HepG2 (cell line): ENCODE data around the gene WDR81. TPM values are rescaled to one million over a fixed set of nuclear protein-coding genes. Genes with fewer than 3 reads are reported as not detected.
A peak's percentile ranks its signal among the peaks of the same experiment; 100 is the strongest.

Experiments used
- FOXA1 ChIP-seq, 2 experiments: fragments of 450-650 bp in 1 of 2; sonication (generic) in 1 of 2; formaldehyde crosslinking in 1 of 2; IDR thresholded peaks; 2 replicates each; pipeline versions ENCODE4 v1.4.0 to v1.6.1; 2016 to 2020; ENCODE audit warnings: missing genetic modification reagents in 1 of 2
- IRF2 ChIP-seq: IDR thresholded peaks from 2 replicates; pipeline ENCODE4 v1.6.1; 2018; ENCODE audit warnings: missing genetic modification reagents, missing compliant biosample characterization
- KDM5A ChIP-seq: fragments of 200-600 bp; sonication (generic); IDR thresholded peaks from 2 replicates; pipeline ENCODE4 v1.7.0; 2018; ENCODE audit warnings: antibody characterized with exemption, mild to moderate bottlenecking, low read length, borderline replicate concordance
- MTF2 ChIP-seq: sonication (generic); formaldehyde crosslinking; IDR thresholded peaks from 2 replicates; pipeline ENCODE4 v1.5.0; 2020; ENCODE audit warnings: missing genetic modification reagents, borderline replicate concordance
- RAD21 ChIP-seq: fragments of 450-650 bp; formaldehyde crosslinking; IDR thresholded peaks from 2 replicates; pipeline ENCODE4 v1.5.0; 2020; ENCODE audit warnings: mild to moderate bottlenecking
- SUZ12 ChIP-seq: fragments of 150-350 bp; IDR thresholded peaks from 2 replicates; pipeline ENCODE4 v1.6.1; 2014; ENCODE audit warnings: low read depth, low read length
- TEAD3 ChIP-seq: optimal IDR thresholded peaks from 2 replicates; pipeline ENCODE3; 2016; ENCODE audit warnings: borderline replicate concordance
- ZFAT ChIP-seq: sonication (generic); formaldehyde crosslinking; conservative IDR thresholded peaks from 2 replicates; pipeline ENCODE4 v1.8.1; 2023; ENCODE audit warnings: missing genetic modification reagents, inconsistent platforms
- ZNF720 ChIP-seq: sonication (generic); formaldehyde crosslinking; IDR thresholded peaks from 2 replicates; pipeline ENCODE4 v1.4.0; 2020; ENCODE audit warnings: missing genetic modification reagents
- polyA plus RNA-seq, 8 experiments: library from polyadenylated mRNA; depleted of rRNA in 3 of 8; stranded (reverse) in 7 of 8; unstranded in 1 of 8; fragments of >200 nt; fragmentation: Illumina TruSeq in 4 of 8; extraction: Trizol in 4 of 8; gene quantifications; 2 replicates each; pipeline versions ENCODE4 v1.2.1 to v1.2.3, GENCODE V29; 2011 to 2016; ENCODE audit warnings: low read depth in 4 of 8, missing spikeins in 1 of 8, mixed read lengths in 1 of 8; ENCODE audit not compliant: insufficient read depth in 1 of 8
- total RNA-seq, 5 experiments: library from RNA; depleted of rRNA; stranded (reverse); fragments of >200 nt; fragmentation: Illumina TruSeq; extraction: Trizol; gene quantifications; 2 replicates each; pipeline ENCODE4 v1.2.3, GENCODE V29; 2016; ENCODE audit warnings: low read depth in 1 of 5
- TF ChIP-seq, protein P1 (sequence below): sonication (generic); formaldehyde crosslinking; IDR thresholded peaks from 2 replicates; pipeline ENCODE4 v1.4.0; 2020; ENCODE audit warnings: mild to moderate bottlenecking, missing genetic modification reagents, borderline replicate concordance
- TF ChIP-seq, protein P2 (sequence below): sonication (generic); formaldehyde crosslinking; IDR thresholded peaks from 2 replicates; pipeline ENCODE4 v1.8.1; 2023; ENCODE audit warnings: mild to moderate bottlenecking, missing genetic modification reagents
- TF ChIP-seq, protein P3 (sequence below): sonication (generic); formaldehyde crosslinking; IDR thresholded peaks from 2 replicates; pipeline ENCODE4 v1.5.1; 2020; ENCODE audit warnings: missing genetic modification reagents, mild to moderate bottlenecking, borderline replicate concordance
- TF ChIP-seq, protein P4 (sequence below): sonication (generic); formaldehyde crosslinking; IDR thresholded peaks from 2 replicates; pipeline ENCODE4; 2020; ENCODE audit warnings: missing genetic modification reagents, mild to moderate bottlenecking, borderline replicate concordance
- TF ChIP-seq, protein P5 (sequence below), 2 experiments: fragments of 450-650 bp in 1 of 2; sonication (generic) in 1 of 2; formaldehyde crosslinking; IDR thresholded peaks; 2 replicates each; pipeline versions ENCODE4 v1.5.0 to v1.8.0; 2020 to 2022; ENCODE audit warnings: mild to moderate bottlenecking in 1 of 2, missing genetic modification reagents in 1 of 2
- TF ChIP-seq, protein P6 (sequence below): sonication (generic); formaldehyde crosslinking; IDR thresholded peaks from 2 replicates; pipeline ENCODE4 v1.8.0; 2022; ENCODE audit warnings: low read depth, missing genetic modification reagents

WDR81 gene
- total and polyA plus RNA-seq, 2 of the 13 experiments (the other 11 are each of a cell fraction or from before 2014, with no cell fraction given): 9.1 to 16.7 TPM

DNA sequence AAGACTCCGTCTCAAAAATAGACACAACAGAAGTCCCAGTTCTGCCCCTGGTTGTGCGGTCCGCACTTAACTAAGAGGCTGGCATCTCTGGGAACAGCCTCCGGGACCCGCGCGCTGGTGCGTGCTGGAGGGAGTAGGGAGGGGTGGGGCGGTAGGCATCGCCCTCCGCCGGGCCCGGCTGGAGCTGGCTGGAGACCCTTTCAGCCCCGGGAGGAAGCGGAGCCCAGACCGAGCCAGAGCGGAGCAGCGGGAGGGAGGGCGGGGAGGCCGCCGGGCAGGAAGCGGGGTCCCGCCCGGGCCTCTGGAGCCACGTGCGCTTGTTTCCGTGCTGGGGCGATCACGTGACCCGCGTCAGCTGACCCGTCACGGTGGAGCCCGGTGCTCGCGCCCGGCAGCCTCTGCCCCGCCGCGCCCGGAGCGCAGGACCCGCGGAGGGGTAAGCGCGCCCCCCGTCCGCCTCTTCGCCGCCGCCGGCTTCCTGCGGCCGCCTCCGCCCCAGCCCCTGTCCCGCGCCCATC, at the start of gene WDR81 (continued):
- TF ChIP-seq, protein P1, sequence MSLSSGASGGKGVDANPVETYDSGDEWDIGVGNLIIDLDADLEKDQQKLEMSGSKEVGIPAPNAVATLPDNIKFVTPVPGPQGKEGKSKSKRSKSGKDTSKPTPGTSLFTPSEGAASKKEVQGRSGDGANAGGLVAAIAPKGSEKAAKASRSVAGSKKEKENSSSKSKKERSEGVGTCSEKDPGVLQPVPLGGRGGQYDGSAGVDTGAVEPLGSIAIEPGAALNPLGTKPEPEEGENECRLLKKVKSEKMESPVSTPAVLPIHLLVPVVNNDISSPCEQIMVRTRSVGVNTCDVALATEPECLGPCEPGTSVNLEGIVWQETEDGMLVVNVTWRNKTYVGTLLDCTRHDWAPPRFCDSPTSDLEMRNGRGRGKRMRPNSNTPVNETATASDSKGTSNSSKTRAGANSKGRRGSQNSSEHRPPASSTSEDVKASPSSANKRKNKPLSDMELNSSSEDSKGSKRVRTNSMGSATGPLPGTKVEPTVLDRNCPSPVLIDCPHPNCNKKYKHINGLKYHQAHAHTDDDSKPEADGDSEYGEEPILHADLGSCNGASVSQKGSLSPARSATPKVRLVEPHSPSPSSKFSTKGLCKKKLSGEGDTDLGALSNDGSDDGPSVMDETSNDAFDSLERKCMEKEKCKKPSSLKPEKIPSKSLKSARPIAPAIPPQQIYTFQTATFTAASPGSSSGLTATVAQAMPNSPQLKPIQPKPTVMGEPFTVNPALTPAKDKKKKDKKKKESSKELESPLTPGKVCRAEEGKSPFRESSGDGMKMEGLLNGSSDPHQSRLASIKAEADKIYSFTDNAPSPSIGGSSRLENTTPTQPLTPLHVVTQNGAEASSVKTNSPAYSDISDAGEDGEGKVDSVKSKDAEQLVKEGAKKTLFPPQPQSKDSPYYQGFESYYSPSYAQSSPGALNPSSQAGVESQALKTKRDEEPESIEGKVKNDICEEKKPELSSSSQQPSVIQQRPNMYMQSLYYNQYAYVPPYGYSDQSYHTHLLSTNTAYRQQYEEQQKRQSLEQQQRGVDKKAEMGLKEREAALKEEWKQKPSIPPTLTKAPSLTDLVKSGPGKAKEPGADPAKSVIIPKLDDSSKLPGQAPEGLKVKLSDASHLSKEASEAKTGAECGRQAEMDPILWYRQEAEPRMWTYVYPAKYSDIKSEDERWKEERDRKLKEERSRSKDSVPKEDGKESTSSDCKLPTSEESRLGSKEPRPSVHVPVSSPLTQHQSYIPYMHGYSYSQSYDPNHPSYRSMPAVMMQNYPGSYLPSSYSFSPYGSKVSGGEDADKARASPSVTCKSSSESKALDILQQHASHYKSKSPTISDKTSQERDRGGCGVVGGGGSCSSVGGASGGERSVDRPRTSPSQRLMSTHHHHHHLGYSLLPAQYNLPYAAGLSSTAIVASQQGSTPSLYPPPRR: 0 out of 2 replicates have a peak, but pooled peaks have one; percentile 33
- TF ChIP-seq KDM5A (peak; percentile 80), FOXA1 (IDR thresholded peaks at IDR 0.05) (no peak), FOXA1 (CRISPR knock-in tag; IDR thresholded peaks at IDR 0.05) (no peak), MTF2 (peak; percentile 3; the same call in 1 of the 2 replicates), RAD21 (peak; percentile 42; the same call in 1 of the 2 replicates), IRF2 (CRISPR knock-in tag) (no peak), ZFAT (CRISPR knock-in tag) (no peak), ZNF720 (no peak), TEAD3 (CRISPR knock-in tag) (no peak), SUZ12 (no peak)
- TF ChIP-seq, protein P2, sequence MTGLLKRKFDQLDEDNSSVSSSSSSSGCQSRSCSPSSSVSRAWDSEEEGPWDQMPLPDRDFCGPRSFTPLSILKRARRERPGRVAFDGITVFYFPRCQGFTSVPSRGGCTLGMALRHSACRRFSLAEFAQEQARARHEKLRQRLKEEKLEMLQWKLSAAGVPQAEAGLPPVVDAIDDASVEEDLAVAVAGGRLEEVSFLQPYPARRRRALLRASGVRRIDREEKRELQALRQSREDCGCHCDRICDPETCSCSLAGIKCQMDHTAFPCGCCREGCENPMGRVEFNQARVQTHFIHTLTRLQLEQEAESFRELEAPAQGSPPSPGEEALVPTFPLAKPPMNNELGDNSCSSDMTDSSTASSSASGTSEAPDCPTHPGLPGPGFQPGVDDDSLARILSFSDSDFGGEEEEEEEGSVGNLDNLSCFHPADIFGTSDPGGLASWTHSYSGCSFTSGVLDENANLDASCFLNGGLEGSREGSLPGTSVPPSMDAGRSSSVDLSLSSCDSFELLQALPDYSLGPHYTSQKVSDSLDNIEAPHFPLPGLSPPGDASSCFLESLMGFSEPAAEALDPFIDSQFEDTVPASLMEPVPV (CRISPR knock-in tag): 0 out of 2 replicates have a peak, but pooled peaks have one; percentile 68
- TF ChIP-seq, protein P3, sequence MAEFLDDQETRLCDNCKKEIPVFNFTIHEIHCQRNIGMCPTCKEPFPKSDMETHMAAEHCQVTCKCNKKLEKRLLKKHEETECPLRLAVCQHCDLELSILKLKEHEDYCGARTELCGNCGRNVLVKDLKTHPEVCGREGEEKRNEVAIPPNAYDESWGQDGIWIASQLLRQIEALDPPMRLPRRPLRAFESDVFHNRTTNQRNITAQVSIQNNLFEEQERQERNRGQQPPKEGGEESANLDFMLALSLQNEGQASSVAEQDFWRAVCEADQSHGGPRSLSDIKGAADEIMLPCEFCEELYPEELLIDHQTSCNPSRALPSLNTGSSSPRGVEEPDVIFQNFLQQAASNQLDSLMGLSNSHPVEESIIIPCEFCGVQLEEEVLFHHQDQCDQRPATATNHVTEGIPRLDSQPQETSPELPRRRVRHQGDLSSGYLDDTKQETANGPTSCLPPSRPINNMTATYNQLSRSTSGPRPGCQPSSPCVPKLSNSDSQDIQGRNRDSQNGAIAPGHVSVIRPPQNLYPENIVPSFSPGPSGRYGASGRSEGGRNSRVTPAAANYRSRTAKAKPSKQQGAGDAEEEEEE (CRISPR knock-in tag): no peak
- TF ChIP-seq, protein P4, sequence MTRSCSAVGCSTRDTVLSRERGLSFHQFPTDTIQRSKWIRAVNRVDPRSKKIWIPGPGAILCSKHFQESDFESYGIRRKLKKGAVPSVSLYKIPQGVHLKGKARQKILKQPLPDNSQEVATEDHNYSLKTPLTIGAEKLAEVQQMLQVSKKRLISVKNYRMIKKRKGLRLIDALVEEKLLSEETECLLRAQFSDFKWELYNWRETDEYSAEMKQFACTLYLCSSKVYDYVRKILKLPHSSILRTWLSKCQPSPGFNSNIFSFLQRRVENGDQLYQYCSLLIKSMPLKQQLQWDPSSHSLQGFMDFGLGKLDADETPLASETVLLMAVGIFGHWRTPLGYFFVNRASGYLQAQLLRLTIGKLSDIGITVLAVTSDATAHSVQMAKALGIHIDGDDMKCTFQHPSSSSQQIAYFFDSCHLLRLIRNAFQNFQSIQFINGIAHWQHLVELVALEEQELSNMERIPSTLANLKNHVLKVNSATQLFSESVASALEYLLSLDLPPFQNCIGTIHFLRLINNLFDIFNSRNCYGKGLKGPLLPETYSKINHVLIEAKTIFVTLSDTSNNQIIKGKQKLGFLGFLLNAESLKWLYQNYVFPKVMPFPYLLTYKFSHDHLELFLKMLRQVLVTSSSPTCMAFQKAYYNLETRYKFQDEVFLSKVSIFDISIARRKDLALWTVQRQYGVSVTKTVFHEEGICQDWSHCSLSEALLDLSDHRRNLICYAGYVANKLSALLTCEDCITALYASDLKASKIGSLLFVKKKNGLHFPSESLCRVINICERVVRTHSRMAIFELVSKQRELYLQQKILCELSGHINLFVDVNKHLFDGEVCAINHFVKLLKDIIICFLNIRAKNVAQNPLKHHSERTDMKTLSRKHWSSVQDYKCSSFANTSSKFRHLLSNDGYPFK: no peak
- TF ChIP-seq, protein P5, sequence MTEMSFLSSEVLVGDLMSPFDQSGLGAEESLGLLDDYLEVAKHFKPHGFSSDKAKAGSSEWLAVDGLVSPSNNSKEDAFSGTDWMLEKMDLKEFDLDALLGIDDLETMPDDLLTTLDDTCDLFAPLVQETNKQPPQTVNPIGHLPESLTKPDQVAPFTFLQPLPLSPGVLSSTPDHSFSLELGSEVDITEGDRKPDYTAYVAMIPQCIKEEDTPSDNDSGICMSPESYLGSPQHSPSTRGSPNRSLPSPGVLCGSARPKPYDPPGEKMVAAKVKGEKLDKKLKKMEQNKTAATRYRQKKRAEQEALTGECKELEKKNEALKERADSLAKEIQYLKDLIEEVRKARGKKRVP (CRISPR knock-in tag; IDR thresholded peaks at IDR 0.05): no peak
- TF ChIP-seq, protein P6, sequence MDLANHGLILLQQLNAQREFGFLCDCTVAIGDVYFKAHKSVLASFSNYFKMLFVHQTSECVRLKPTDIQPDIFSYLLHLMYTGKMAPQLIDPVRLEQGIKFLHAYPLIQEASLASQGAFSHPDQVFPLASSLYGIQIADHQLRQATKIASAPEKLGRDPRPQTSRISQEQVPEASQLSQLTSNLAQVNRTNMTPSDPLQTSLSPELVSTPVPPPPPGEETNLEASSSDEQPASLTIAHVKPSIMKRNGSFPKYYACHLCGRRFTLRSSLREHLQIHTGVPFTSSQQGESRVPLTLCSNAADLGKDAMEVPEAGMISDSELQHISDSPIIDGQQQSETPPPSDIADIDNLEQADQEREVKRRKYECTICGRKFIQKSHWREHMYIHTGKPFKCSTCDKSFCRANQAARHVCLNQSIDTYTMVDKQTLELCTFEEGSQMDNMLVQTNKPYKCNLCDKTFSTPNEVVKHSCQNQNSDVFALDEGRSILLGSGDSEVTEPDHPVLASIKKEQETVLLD: peak; percentile 45; the same call in 1 of the 2 replicates
